Brain pericyte (primary cell): ENCODE data around the gene DCHS1.
A peak's percentile ranks its signal among the peaks of the same experiment; 100 is the strongest.
"Not testable (repeated sequence)": the region's sequence is repeated elsewhere in the genome, so short reads cannot be mapped to it uniquely, and the experiment has no call there.

Experiments used
- DNase-seq: peaks from one replicate; pipeline ENCODE4 v3.0.0-alpha.2; 2012; ENCODE audit warnings: low read depth, low spot score

DCHS1 gene, protein sequence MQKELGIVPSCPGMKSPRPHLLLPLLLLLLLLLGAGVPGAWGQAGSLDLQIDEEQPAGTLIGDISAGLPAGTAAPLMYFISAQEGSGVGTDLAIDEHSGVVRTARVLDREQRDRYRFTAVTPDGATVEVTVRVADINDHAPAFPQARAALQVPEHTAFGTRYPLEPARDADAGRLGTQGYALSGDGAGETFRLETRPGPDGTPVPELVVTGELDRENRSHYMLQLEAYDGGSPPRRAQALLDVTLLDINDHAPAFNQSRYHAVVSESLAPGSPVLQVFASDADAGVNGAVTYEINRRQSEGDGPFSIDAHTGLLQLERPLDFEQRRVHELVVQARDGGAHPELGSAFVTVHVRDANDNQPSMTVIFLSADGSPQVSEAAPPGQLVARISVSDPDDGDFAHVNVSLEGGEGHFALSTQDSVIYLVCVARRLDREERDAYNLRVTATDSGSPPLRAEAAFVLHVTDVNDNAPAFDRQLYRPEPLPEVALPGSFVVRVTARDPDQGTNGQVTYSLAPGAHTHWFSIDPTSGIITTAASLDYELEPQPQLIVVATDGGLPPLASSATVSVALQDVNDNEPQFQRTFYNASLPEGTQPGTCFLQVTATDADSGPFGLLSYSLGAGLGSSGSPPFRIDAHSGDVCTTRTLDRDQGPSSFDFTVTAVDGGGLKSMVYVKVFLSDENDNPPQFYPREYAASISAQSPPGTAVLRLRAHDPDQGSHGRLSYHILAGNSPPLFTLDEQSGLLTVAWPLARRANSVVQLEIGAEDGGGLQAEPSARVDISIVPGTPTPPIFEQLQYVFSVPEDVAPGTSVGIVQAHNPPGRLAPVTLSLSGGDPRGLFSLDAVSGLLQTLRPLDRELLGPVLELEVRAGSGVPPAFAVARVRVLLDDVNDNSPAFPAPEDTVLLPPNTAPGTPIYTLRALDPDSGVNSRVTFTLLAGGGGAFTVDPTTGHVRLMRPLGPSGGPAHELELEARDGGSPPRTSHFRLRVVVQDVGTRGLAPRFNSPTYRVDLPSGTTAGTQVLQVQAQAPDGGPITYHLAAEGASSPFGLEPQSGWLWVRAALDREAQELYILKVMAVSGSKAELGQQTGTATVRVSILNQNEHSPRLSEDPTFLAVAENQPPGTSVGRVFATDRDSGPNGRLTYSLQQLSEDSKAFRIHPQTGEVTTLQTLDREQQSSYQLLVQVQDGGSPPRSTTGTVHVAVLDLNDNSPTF (N-terminal part only)

DNA sequence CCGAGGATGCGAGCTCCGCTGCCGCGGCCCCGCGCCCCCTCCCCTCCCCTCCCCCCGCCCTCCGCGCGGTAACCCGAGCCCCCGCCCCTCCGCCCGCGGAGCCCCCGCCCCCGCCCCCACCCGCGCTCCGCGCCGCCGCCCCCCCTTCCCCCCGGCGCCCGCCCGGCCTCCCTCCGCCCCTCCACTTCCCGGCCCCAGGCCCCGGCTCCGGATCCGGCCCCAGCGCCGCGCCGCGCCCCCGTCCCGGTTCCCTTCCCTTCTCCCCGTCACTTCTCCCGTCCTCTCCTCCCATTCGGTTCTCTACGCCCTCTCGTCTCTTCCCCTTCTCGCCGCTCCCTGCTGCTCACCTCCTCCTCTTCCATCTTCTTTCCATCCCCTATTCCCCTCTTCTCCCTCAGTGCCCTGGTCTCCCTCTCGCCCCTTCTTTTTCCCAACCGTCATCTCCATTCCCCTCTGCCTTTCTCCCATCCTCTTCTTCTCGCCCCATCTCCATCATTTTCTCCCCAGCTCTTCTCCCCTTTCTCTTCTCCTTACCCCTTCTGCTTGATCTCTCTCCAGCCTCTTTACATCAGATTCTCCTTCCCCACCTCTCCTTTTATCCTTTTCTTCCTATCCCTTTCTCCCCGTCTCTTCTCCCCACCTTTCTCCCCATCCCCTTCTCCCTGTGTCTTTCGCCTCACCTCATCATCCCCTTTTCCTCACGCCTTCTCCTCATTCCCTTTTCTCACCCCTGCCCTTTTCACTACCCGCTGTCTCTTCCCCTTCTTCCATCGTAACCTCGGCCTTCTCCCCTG is at the start of gene DCHS1:
Gene DCHS1 (minus strand): TSS at position 20 of the 794 bp plus-strand sequence. CDS start 14,196 bp downstream, outside the sequence.
- DNase-seq: no peak

DNA sequence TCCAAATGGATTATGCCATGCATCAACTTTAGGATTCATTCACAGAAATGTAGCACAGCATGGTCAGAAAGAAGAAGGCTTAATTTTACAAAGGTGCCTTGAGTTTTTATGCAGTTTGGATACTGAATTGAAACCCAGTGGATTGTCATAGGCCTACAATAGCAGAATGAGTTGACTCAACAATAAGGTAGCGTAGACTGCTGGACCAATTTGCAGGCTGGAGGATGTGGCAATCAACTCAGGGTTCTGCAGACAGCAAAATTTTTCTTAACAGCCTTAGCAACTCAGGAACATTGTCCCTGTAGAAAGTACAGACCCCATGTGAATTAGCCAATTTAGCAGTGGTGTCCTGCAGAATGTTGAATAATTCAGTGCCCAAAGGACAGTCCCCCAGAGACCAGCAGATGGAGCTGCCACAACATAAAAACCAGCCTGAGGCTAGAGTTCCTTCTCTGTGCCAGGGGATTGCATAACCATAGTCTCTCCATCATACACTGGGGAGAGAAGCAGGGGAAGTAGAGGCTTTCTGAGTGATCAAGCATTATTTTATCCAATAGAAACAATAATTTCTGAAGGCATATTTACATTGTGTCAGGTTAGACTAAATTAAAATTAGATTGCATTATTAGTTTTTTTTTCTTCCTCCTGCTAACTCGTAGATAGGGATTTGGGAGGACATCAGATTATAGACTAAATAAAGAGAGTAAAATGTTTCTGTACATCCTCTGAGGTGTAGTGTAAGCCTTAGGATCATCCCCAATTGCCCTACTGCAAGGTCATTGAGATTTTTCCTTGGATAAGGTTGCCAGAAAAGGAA is 47.8 kb upstream of the DCHS1 start:
- DNase-seq: no peak

DNA sequence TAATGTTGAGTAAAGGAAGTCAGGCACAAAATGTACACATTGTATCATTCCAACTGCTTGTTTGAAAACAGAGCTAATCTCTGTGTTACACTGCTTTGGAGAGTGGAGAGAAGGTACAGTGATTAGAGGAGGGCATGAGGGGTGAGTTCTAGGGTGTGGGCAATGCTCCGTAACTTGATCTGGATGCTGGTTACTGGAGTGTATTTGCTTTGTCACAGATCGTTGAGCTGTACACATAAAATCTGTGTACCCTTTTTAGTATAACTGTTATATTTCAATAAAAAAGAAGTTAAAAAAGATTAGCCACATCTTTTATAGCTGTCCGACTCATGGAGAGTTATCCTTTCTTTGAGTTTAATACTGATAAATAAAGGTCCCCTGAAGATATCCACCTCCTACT is 46.3 kb upstream of the DCHS1 start:
- DNase-seq: not testable (repeated sequence)

DNA sequence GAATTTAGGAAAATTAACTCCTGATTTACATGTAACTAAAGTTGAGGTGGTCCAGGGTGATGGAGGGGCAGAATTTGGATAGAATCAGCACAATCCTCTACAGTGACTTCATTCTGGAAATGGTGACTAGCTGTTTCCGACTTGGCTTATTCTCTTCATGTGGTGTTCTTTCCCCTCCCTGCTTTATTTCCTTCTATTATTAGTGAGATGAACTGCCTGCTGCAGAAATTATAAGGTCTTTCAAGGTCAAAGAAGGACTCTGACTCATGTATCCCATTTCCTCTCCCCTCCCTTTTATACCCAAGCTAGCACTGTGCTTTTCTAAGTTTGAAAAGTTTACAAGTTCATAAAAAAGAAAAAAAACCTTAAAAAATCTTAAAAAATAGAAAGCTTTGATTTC is 39.8 kb upstream of the DCHS1 start:
- no peak for DNase-seq

DNA sequence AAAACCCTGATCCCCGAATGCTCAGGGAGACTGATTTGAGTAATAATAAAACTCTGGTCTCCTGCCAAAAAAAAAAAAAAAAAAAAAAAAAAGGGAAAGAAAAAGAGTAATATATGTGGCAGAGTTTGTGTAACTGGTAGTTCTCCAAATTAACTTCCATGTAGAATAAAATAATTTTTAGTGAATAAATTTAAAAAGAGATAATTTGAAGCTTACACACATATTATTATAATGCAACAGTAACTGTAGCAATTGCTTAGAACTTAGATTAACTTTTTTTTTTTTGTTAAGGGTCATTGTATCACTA is 38.6 kb upstream of the DCHS1 start:
- no peak for DNase-seq

DNA sequence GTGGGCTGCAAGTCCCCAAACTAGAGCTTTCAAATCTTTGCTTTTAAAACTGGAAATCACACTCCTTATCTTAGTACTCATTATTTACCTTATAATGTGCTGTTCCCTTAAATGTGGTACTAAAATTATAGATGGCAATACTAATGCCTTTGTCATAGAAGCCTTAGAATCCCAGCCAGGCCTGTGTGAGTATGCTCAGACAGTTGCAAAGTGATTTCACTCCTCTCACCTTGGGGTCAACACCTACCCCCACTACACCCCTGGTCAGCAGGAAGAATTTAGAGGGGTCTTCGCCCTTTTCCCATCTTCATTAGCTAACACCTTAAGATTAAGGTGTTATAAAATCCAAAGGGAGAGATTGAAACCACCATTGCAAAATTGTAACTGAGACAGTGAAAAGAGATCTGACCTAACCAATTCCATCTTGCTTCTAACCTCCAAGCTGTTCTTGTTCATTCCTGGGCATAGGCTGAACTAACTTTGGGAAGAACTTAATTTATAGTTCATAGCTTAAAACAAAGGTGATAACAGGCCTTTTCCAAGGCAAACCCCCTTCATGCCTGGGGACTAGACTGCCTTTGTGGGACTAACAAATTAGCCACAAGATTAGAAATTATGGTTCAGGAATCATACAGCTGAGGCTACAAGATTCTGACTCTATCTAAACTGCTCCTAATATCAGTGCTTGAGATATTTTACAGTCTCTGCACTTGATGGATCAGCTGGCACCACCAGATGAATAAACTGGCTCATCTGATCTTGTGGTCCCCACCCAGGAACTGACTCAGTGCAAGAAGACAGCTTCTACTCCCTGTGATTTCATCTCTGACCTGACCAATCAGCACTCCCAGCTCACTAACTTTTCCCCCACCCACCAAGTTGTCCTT is 38.0 kb upstream of the DCHS1 start:
- DNase-seq: no peak

DNA sequence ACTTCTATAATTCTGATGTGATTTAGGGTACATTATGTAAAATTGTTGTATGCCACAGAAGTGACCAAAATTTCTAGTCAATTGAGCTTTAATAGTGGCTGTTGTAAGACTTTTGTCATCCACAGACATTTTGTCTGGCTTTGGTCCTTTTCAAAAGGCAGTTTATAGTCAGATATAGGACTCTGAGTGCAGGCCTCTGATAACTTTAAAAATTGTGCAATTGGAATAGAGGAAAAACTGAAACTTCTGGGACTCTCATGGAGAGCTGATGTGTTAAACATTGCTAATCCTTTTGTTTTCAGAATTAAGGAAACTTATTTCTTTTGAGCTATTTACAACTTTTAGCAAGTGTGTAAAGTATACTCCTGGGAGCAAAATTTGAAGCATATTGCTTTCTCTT is 36.5 kb upstream of the DCHS1 start:
- no peak for DNase-seq

DNA sequence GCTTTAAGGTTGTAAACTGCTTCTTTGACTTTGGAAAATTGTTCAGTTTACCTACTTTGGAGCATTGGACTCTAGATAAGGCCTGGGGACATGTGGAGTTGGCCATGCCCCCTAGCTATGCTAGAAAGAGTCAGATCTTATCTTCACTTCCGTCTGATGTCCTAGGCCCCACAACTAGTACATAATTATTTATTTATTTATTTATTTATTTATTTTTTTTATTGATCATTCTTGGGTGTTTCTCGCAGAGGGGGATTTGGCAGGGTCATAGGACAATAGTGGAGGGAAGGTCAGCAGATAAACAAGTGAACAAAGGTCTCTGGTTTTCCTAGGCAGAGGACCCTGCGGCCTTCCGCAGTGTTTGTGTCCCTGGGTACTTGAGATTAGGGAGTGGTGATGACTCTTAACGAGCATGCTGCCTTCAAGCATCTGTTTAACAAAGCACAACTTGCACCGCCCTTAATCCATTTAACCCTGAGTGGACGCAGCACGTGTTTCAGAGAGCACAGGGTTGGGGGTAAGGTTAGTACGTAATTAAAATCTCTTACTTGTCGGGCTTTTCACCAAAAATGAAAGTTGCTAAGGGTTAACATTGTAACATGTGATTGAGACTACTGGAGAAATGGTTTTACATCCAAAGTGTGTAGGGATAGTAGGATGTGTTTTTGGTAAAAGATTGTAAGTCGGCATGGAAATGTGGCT is 35.0 kb upstream of the DCHS1 start:
- DNase-seq: not testable (repeated sequence)

DNA sequence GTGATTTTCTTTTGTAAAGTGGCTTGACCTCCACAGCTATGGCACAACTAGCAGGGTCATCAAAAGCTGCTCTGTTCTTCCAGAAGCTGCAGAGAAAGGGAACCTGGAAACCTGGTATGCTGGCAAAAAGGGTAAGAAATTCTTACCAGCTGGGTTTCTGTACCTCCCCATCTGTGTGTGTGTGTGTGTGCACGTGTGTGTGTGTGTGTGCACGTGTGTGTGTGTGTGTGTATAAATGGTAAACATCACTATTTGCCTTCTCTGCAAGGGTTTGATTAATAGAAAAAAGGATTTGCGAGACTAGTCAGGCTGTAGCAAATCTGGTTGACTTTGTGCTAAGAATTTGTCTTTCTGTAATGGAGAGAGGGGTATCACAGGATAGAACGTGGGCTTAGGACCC is 32.3 kb upstream of the DCHS1 start:
- DNase-seq: no peak

DNA sequence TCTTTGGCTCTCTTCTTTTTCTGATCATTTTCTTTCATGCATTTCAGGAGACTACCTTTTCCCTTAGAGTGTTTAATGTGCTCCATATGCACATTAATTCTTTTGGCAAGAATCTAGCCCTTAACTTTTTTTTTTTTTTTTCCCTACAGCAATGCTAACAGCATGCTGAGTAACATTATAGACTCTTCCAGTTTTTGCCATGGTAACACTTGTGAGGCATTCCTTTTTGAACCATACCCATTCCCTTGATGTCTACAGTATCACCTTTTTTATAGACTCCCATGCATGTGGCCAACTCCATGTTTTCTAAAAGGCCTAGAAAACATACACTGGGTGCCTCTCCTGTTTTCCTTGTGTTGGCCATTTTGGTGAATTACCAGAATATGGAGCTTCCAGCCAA is 30.4 kb upstream of the DCHS1 start:
- no peak for DNase-seq

DNA sequence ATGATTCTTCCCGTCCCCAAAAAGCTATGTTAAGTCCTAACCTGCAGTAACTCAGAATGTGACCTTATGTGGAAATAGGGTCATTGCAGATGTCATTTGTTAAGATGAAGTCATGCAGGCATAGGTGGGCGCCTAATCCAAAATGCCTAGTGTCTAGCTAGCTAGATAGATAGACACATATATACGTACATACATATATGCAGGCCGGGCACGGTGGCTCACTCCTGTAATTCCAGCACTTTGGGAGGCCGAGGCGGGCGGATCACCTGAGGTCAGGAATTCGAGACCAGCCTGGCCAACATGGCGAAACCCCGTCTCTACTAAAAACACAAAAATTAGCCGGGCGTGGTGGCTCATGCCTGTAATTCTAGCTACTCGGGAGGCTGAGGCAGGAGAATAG is 28.5 kb upstream of the DCHS1 start:
- DNase-seq: not testable (repeated sequence)

DNA sequence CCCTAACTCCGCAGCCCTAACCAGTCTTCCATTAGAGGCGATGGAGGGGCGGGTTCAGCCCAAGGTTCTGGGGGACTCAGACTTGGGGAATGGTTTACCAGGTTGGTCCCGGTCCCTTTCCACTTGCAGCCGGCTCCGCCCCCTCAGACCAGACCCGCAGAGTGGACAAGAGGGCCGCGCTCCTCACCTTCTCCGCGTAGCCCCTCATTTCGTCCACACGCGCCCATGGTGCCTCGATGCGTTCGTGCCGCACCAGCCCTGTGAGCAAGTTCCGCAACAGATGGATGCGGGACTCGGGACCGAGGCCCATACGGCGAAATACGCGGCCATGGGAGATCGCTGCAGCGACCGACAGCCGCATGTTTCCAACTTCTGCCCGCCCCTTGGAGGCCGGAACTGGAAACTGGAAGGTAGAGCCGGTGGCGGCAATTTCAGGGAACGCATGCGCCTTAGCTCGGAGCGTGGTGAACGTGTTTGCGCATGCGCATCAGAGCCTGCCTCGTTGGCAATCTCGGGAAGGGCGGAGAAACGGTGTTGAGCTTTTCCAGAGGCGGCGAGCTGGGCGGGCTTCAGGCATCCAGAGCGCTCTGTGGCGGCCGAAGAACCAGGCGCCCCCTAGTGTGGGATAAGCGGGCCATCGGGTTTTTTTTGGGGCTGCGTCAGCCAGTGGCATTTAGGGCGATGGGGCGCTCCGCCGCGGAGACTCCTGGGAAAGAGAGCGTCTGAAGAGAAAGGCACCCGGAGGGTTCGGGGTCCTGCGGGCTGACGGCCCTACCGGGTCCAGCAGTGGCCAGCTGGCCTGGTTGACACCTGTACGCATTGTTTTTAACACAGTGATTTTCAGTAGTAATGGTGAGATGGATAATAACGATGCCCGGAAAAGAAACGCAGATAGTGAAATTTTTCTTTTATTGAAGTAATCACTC is 27.6 kb upstream of the DCHS1 start, which contains the start of gene MRPL17:
Gene MRPL17 (minus strand): TSS at position 405 of the 926 bp plus-strand sequence. CDS start 44 bp downstream, at position 361.
- peak; percentile 98 for DNase-seq

DNA sequence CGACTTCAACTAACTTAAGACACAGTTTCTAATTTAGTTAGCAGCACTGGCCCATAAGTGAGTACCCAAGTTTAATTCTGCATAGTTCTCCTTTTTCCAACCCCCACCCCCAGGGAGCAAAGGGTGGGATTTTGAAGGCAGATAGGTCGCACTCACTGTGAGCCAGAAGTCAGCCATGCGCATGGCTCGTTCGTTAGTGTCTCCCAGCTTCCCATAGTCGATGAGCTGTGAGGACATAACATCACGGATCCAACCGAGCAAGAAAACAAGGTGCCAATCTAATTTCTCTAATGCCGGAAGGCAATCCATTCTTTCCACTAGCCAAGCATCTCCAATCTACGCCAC is 27.0 kb upstream of the DCHS1 start:
- no peak for DNase-seq

DNA sequence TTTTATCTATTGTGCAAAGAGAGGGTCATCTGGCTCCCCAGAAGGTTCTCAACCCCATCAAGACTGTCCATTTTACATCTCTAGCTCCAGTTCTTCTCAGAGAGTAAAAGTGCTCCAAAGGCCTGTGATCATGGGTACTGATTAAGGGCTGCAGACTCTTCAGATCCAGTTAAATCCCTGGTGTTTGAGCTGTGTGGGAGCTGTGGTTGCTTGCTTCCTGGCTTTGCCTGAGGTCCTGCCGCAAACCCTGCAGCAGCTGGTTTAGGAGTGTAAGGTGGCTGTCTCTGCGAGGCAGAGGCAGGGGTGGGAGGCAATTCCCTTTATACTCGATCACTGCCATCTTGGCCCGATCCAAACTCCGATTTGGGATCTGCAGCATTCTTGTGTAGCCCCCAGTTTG is 26.3 kb upstream of the DCHS1 start:
- DNase-seq: no peak

DNA sequence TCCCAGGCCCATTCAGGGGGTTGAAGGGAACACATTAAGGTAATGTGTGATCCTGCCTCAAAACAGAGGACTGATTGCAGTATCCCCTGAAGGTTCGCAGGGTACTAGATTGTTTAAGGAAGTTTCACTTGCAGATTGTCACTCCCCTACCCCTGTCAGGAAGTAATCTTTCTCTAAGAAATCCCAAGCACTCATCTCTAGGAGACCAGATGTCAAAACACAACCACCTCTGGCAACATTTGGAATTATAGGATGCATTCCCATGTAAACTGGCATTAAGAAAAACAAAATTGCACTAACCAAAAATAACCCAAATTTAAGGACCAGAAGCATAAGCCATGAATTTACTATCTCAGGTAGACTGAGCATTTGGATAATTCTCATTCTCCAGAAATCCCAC is 25.9 kb upstream of the DCHS1 start:
- no peak for DNase-seq

DNA sequence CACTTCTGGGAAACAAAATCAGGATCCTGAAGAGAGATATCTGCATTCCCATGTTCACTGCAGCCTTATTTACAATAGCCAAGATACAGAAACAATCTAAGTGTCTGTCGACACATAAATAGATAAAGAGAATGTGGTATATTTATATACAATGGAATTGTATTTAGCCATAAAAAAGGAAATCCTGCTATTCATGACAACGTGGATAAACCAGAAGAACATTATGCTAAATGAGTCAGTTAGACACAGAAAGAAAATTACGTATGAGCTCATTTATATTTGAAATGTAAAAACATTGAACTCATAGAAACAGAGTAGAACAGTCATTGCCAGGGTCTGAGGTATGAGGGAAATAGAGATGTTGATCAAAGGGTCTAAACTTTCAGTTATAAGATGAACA is 21.4 kb upstream of the DCHS1 start:
- DNase-seq: no peak

DNA sequence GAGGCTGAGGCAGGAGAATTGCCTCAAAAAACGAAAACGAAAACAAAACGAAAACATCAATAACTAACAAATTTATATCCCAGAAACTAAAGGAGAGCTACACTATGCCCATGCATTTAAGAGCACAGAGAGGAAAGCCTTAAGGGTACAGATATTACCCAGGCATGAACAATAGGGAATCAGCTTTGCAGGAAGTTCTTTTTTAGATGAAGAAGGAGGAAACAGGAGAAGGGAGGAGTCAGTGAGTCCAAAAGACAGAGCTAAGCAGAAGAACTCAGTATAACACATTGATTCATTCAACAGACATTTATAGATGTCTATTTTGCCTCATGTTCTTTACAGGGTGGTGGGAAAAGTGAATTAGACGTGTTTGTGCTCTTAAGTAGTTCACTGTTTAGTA is 19.3 kb upstream of the DCHS1 start:
- no peak for DNase-seq

DNA sequence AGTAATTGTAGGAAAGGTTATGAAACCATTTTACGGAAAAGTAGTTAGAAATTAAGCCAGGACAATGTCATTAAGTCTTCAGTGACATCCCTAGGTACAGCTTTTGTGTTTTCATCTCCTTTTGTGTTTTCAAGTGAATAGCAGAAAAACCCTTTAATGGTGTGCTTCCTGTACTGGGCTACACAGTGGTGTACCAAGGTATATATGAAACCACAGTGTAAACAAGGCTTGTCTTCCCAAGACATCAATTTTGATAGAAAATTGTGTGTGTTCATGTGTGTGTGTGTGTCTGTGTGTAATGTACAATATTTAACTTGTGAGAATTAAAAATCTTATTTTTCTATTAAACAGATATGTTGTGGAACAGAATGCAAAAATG is 18.6 kb upstream of the DCHS1 start:
- DNase-seq: no peak
